Neuronal stem cell (in vitro differentiated cells): ENCODE data around the gene ABCD4.
A peak's percentile ranks its signal among the peaks of the same experiment; 100 is the strongest.

Experiments used
- DNase-seq: peaks from one replicate; pipeline ENCODE4 v3.0.0-alpha.2; 2013; ENCODE audit warnings: low spot score
- H2AFZ ChIP-seq: one replicate; pipeline ENCODE4 v1.6.1; 2013; ENCODE audit warnings: mild to moderate bottlenecking, low read length, inconsistent platforms
- H2AK5ac ChIP-seq: 2 replicates; pipeline ENCODE4 v1.6.1; 2013; ENCODE audit warnings: low read depth, mild to moderate bottlenecking, inconsistent platforms, low read length, moderate library complexity, mixed read lengths
- H2BK120ac ChIP-seq: 2 replicates; pipeline ENCODE4 v1.6.1; 2013; ENCODE audit warnings: low read depth, mild to moderate bottlenecking, inconsistent platforms, low read length, moderate library complexity, mixed read lengths
- H2BK12ac ChIP-seq: one replicate; pipeline ENCODE4 v1.6.1; 2013; ENCODE audit warnings: low read length, inconsistent platforms
- H2BK15ac ChIP-seq: 2 replicates; pipeline ENCODE4 v1.6.1; 2013; ENCODE audit warnings: mild to moderate bottlenecking, low read length, inconsistent platforms, mixed read lengths
- H2BK5ac ChIP-seq: one replicate; pipeline ENCODE4 v1.6.1; 2013; ENCODE audit warnings: inconsistent platforms, mild to moderate bottlenecking, low read length, moderate library complexity
- H3K14ac ChIP-seq: one replicate; pipeline ENCODE4 v1.6.1; 2013; ENCODE audit warnings: low read length, inconsistent platforms
- H3K18ac ChIP-seq: 2 replicates; pipeline ENCODE4 v1.6.1; 2013; ENCODE audit warnings: low read length, inconsistent platforms
- H3K23ac ChIP-seq: 2 replicates; pipeline ENCODE4 v1.6.1; 2013; ENCODE audit warnings: low read depth, mild to moderate bottlenecking, mixed read lengths, low read length, inconsistent platforms; ENCODE audit not compliant: poor library complexity
- H3K27ac ChIP-seq: replicated peaks from 3 replicates; pipeline ENCODE4 v1.5.1; 2013; ENCODE audit warnings: low read length, inconsistent platforms
- H3K27me3 ChIP-seq, 3 experiments: 2 replicates each; pipeline ENCODE4 v1.6.1; 2013; ENCODE audit warnings: low read length in 3 of 3, mild to moderate bottlenecking in 2 of 3, inconsistent platforms in 1 of 3, low read depth in 1 of 3, mixed read lengths in 1 of 3, moderate library complexity in 1 of 3; ENCODE audit not compliant: control insufficient read depth in 3 of 3, insufficient read depth in 3 of 3
- H3K36me3 ChIP-seq, 2 donors: replicated peaks in 1 of 2; 2 replicates each; pipeline ENCODE4 v1.6.1; 2013; ENCODE audit warnings: low read length in 2 of 2; ENCODE audit not compliant: control insufficient read depth in 2 of 2, insufficient read depth in 2 of 2
- H3K4ac ChIP-seq: 2 replicates; pipeline ENCODE4 v1.6.1; 2013; ENCODE audit warnings: inconsistent platforms, mild to moderate bottlenecking, low read length, moderate library complexity
- H3K4me1 ChIP-seq, 2 donors: 1 replicate in 1 of 2; 2 replicates in 1 of 2; pipeline ENCODE4 v1.6.1; 2013; ENCODE audit warnings: low read length in 2 of 2, low read depth in 1 of 2; ENCODE audit not compliant: control insufficient read depth in 2 of 2, insufficient read depth in 1 of 2
- H3K4me2 ChIP-seq: one replicate; pipeline ENCODE4 v1.6.1; 2013; ENCODE audit warnings: mild to moderate bottlenecking, low read length, inconsistent platforms; ENCODE audit not compliant: insufficient read depth, poor library complexity, severe bottlenecking
- H3K4me3 ChIP-seq, 2 donors: 2 replicates each; pipeline ENCODE4 v1.5.1; 2013; ENCODE audit warnings: low read length in 2 of 2, mild to moderate bottlenecking in 2 of 2, inconsistent platforms in 1 of 2, moderate library complexity in 1 of 2
- H3K79me1 ChIP-seq: one replicate; pipeline ENCODE4 v1.6.1; 2013; ENCODE audit warnings: low read depth, mild to moderate bottlenecking, inconsistent platforms, low read length, moderate library complexity
- H3K9ac ChIP-seq: one replicate; pipeline ENCODE4 v1.6.1; 2013; ENCODE audit warnings: mild to moderate bottlenecking, low read depth, low read length, inconsistent platforms; ENCODE audit not compliant: poor library complexity
- H3K9me3 ChIP-seq, 2 donors: replicated peaks in 1 of 2; 2 replicates each; pipeline versions ENCODE3 to v1.6.1; 2013; ENCODE audit warnings: low read length in 2 of 2, mild to moderate bottlenecking in 2 of 2, inconsistent platforms in 1 of 2, low read depth in 1 of 2, mixed read lengths in 1 of 2, moderate library complexity in 1 of 2; ENCODE audit not compliant: control insufficient read depth in 2 of 2, insufficient read depth in 1 of 2
- H4K8ac ChIP-seq: one replicate; pipeline ENCODE4 v1.6.1; 2013; ENCODE audit warnings: low read depth, mild to moderate bottlenecking, inconsistent platforms, low read length, moderate library complexity
- H4K91ac ChIP-seq: one replicate; pipeline ENCODE4 v1.6.1; 2013; ENCODE audit warnings: low read length, low read depth, mild to moderate bottlenecking, inconsistent platforms; ENCODE audit not compliant: poor library complexity
- WGBS, 2 donors: extraction: QIAGEN DNeasy Blood & Tissue Kit; methylation state at CpG; one replicate each; pipeline ENCODE4 v1.1.7; 2013; ENCODE audit warnings: missing lambda C conversion rate in 2 of 2, mixed read lengths in 1 of 2; ENCODE audit not compliant: insufficient read length in 2 of 2, insufficient replicate concordance in 1 of 2; ENCODE audit errors: extremely low coverage in 2 of 2; 5-methylcytosine and 5-hydroxymethylcytosine counted together

The ABCD4 gene

GRCh38 chr14:74261288-74261687 is 41.4 kb downstream of the ABCD4 start:
- Histone ChIP-seq H2AFZ (no peak overlapping the region), H2BK12ac (no peak overlapping the region), H3K36me3 (no peaks in the 10 kb centered on the region), H2AK5ac (peak overlapping the region; percentile 86), H2BK5ac (peak overlapping the region; percentile 62), H3K4me1 (peaks cover 3 to 4% of the 10 kb centered on the region in 2 donors), H3K4me2 (no peak overlapping the region), H3K27me3 (peaks cover 2 to 84% (median 23%) of the 10 kb centered on the region in 3 experiments), H4K91ac (peak overlapping the region; percentile 5), H3K9ac (peak overlapping the region; percentile 32), H3K14ac (peak overlapping the region; percentile 63), H3K18ac (no peak overlapping the region), H3K4me3 (no peak overlapping the region), H3K9me3 (no peaks in the 10 kb centered on the region), H3K23ac (no peak overlapping the region), H2BK120ac (no peak overlapping the region), H3K27ac (no peak overlapping the region), H4K8ac (no peak overlapping the region), H2BK15ac (no peak overlapping the region), H3K79me1 (peaks cover 1% of the 10 kb centered on the region), H3K4ac (no peak overlapping the region)
- WGBS, 2 donors: no CpG with 5 or more reads among the region's 4 CpGs
- DNase-seq: no peak

- H2BK15ac ChIP-seq: no peak overlapping the region
- H3K4me2 ChIP-seq: no peak overlapping the region
- peak overlapping the region; percentile 62 for H2BK5ac ChIP-seq
- H3K4ac ChIP-seq: peak overlapping the region; percentile 30
- H3K23ac ChIP-seq: peak overlapping the region; percentile 17
- H4K8ac ChIP-seq: no peak overlapping the region
- no peak overlapping the region for H3K4me3 ChIP-seq
- H2AK5ac ChIP-seq: peak overlapping the region; percentile 86
- H3K27ac ChIP-seq: no peak overlapping the region
- H3K79me1 ChIP-seq: peaks cover 1% of the 10 kb centered on the region
- H4K91ac ChIP-seq: no peak overlapping the region
- no peaks in the 10 kb centered on the region for H3K36me3 ChIP-seq
- no peak overlapping the region for H3K14ac ChIP-seq
- no peak for DNase-seq
- no peak overlapping the region for H2BK120ac ChIP-seq
- peak overlapping the region; percentile 7 for H3K18ac ChIP-seq
- no peak overlapping the region for H3K9ac ChIP-seq
- H2AFZ ChIP-seq: no peak overlapping the region
- H3K9me3 ChIP-seq: no peaks in the 10 kb centered on the region
- peak overlapping the region; percentile 35 for H2BK12ac ChIP-seq
- H3K4me1 ChIP-seq: peaks cover 3 to 4% of the 10 kb centered on the region in 2 donors
- H3K27me3 ChIP-seq: peaks cover 2 to 85% (median 23%) of the 10 kb centered on the region in 3 experiments
- no CpG with 5 or more reads among the region's 29 CpGs for WGBS, 2 donors
Measured at GRCh38 chr14:74260525-74261233, 42.1 kb downstream of the ABCD4 start.

- Histone ChIP-seq H3K27ac (no peak overlapping the region), H4K91ac (no peak overlapping the region), H2BK5ac (no peak overlapping the region), H2AFZ (no peak overlapping the region), H3K36me3 (no peaks in the 10 kb centered on the region), H3K4ac (no peak overlapping the region), H3K23ac (peak overlapping the region; percentile 81), H3K14ac (no peak overlapping the region), H2BK120ac (no peak overlapping the region), H3K18ac (peak overlapping the region; percentile 54), H3K4me2 (no peak overlapping the region), H2BK15ac (no peak overlapping the region), H3K4me3 (no peak overlapping the region), H3K79me1 (peaks cover 1% of the 10 kb centered on the region), H2BK12ac (no peak overlapping the region), H4K8ac (no peak overlapping the region), H3K9ac (no peak overlapping the region), H3K27me3 (peaks cover 2 to 83% (median 23%) of the 10 kb centered on the region in 3 experiments), H3K9me3 (no peaks in the 10 kb centered on the region), H3K4me1 (peaks cover 3 to 4% of the 10 kb centered on the region in 2 donors), H2AK5ac (peak overlapping the region; percentile 38)
- no CpG with 5 or more reads among the region's 12 CpGs for WGBS, 2 donors
- DNase-seq: no peak
Measured at GRCh38 chr14:74259513-74259912, 43.2 kb downstream of the ABCD4 start.

- WGBS, 2 donors: no CpG with 5 or more reads among the region's 3 CpGs
- no peak overlapping the region for H2BK5ac ChIP-seq
- H3K4me2 ChIP-seq: peak overlapping the region; percentile 82
- no peak overlapping the region for H3K4ac ChIP-seq
- H4K8ac ChIP-seq: no peak overlapping the region
- no peak for DNase-seq
- H3K18ac ChIP-seq: no peak overlapping the region
- no peak overlapping the region for H3K27ac ChIP-seq
- no peaks in the 10 kb centered on the region for H3K36me3 ChIP-seq
- H2AFZ ChIP-seq: peak overlapping the region; percentile 89
- peak overlapping the region; percentile 59 for H2AK5ac ChIP-seq
- H4K91ac ChIP-seq: no peak overlapping the region
- H3K9ac ChIP-seq: no peak overlapping the region
- no peak overlapping the region for H2BK12ac ChIP-seq
- H3K9me3 ChIP-seq: no peaks in the 10 kb centered on the region
- H3K79me1 ChIP-seq: peaks cover 1% of the 10 kb centered on the region
- H3K27me3 ChIP-seq: peaks cover 2 to 79% (median 23%) of the 10 kb centered on the region in 3 experiments
- no peak overlapping the region for H2BK15ac ChIP-seq
- H2BK120ac ChIP-seq: no peak overlapping the region
- H3K23ac ChIP-seq: peak overlapping the region; percentile 29
- no peak overlapping the region for H3K14ac ChIP-seq
- peak overlapping the region; percentile 48 to 79 for H3K4me3 ChIP-seq
- peaks cover 3 to 4% of the 10 kb centered on the region in 2 donors for H3K4me1 ChIP-seq
Measured at GRCh38 chr14:74258764-74259035, 44.0 kb downstream of the ABCD4 start.
